H1 (cell line): ENCODE results near the gene CA9.
"Not testable (repeated sequence)": the region's sequence is repeated elsewhere in the genome, so short reads cannot be mapped to it uniquely, and the experiment has no call there.

Experiments
- BACH1 ChIP-seq: IDR thresholded peaks from 2 replicates; pipeline ENCODE4 v1.6.1; 2012; ENCODE audit warnings: low read length, improper control_type of control experiment
- BRCA1 ChIP-seq: IDR thresholded peaks from 2 replicates; pipeline ENCODE4 v1.6.1; 2012; ENCODE audit warnings: low read depth, low read length, improper control_type of control experiment
- CBX8 ChIP-seq: fragments of 300-800, 300-1000 bp; sonication (generic); IDR thresholded peaks from 2 replicates; pipeline ENCODE4 v1.7.1; 2016; ENCODE audit warnings: low read depth, low read length, borderline replicate concordance
- CREB1 ChIP-seq: IDR thresholded peaks from 2 replicates; pipeline ENCODE4 v1.6.1; 2012; ENCODE audit warnings: inconsistent platforms
- EZH2 ChIP-seq: fragments of 200-600 bp; sonication (generic); IDR thresholded peaks from 2 replicates; pipeline ENCODE4 v1.7.1; 2012; ENCODE audit warnings: low read depth, mild to moderate bottlenecking, moderate library complexity, low read length, inconsistent platforms; ENCODE audit not compliant: severe bottlenecking
- RAD21 ChIP-seq, 2 experiments: IDR thresholded peaks in 1 of 2; conservative IDR thresholded peaks in 1 of 2; 2 replicates each; pipeline ENCODE4 v1.6.1; 2011; ENCODE audit warnings: low read depth in 2 of 2, low read length in 2 of 2, improper control_type of control experiment in 1 of 2, inconsistent platforms in 1 of 2, mild to moderate bottlenecking in 1 of 2, moderate library complexity in 1 of 2
- SIN3A ChIP-seq, 2 experiments: IDR thresholded peaks in 1 of 2; conservative IDR thresholded peaks in 1 of 2; 2 replicates each; pipeline ENCODE4 v1.6.1; 2011 to 2012; ENCODE audit warnings: low read length in 2 of 2, improper control_type of control experiment in 1 of 2, low read depth in 1 of 2, mild to moderate bottlenecking in 1 of 2
- SRF ChIP-seq: IDR thresholded peaks from 2 replicates; pipeline ENCODE4 v1.6.1; 2011; ENCODE audit warnings: mild to moderate bottlenecking, low read depth, low read length, moderate library complexity
- TAF1 ChIP-seq: IDR thresholded peaks from 2 replicates; pipeline ENCODE4 v1.6.1; 2011; ENCODE audit warnings: mild to moderate bottlenecking, low read depth, low read length
- TF ChIP-seq, protein P1 (sequence below), 3 experiments: IDR thresholded peaks; 1 replicate in 2 of 3; 2 replicates in 1 of 3; pipeline versions ENCODE4 v1.5.1 to v1.6.1; 2011; ENCODE audit warnings: low read length in 3 of 3, mild to moderate bottlenecking in 3 of 3, inconsistent platforms in 2 of 3, low read depth in 1 of 3, moderate library complexity in 1 of 3; ENCODE audit not compliant: insufficient read depth in 1 of 3; ENCODE audit errors: control extremely low read depth in 1 of 3

DNA sequence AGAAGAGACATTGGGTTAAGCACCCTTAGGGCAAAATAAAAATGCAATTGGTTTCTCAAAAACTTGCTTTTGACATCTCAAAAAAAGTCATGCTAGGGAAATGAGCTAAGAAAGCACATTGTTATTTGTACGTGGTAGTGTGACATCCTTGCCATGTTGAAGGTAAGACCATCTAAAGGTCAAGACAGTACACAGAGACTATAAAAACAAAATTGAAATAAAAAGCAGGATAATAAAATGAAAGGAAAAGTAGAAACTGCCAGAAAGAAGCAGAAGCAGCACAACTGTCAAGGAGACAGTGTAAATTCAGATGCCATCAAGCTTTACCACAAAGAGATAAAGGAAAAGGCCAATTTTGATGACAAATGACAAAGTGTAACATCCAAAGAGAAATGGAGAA lies 34.5 kb upstream of the CA9 start:
- TF ChIP-seq BRCA1; SIN3A (conservative IDR thresholded peaks at IDR 0.05 in 1 of 2, IDR thresholded peaks at IDR 0.05 in 1 of 2; ENCODE audit: low read depth in 1 of 2, low read length in 2 of 2); CREB1; SRF; RAD21 (IDR thresholded peaks at IDR 0.05 in 1 of 2, conservative IDR thresholded peaks at IDR 0.05 in 1 of 2; ENCODE audit: low read depth in 2 of 2, low read length in 2 of 2); BACH1; CBX8; EZH2; TAF1: not testable (repeated sequence)
- TF ChIP-seq, protein P1, sequence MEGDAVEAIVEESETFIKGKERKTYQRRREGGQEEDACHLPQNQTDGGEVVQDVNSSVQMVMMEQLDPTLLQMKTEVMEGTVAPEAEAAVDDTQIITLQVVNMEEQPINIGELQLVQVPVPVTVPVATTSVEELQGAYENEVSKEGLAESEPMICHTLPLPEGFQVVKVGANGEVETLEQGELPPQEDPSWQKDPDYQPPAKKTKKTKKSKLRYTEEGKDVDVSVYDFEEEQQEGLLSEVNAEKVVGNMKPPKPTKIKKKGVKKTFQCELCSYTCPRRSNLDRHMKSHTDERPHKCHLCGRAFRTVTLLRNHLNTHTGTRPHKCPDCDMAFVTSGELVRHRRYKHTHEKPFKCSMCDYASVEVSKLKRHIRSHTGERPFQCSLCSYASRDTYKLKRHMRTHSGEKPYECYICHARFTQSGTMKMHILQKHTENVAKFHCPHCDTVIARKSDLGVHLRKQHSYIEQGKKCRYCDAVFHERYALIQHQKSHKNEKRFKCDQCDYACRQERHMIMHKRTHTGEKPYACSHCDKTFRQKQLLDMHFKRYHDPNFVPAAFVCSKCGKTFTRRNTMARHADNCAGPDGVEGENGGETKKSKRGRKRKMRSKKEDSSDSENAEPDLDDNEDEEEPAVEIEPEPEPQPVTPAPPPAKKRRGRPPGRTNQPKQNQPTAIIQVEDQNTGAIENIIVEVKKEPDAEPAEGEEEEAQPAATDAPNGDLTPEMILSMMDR (IDR thresholded peaks at IDR 0.05; ENCODE audit: control extremely low read depth in 1 of 3, insufficient read depth in 1 of 3, low read depth in 1 of 3, low read length in 3 of 3), result not testable (repeated sequence)
